Osteocyte (in vitro differentiated cells): ENCODE results near the gene CKB. TPM values are rescaled to one million over a fixed set of nuclear protein-coding genes. Genes with fewer than 3 reads are reported as not detected.

Experiments
- DNase-seq: peaks from one replicate; pipeline ENCODE4 v3.0.0; 2021; ENCODE audit warnings: mixed read lengths; ENCODE audit not compliant: unreplicated experiment; ENCODE audit errors: extremely low spot score
- H3K27ac Mint-ChIP-seq: one replicate; pipeline ENCODE4 v1.8.0; 2021; ENCODE audit warnings: mild to moderate bottlenecking, mixed read lengths; ENCODE audit not compliant: unreplicated experiment
- H3K27me3 Mint-ChIP-seq: one replicate; pipeline ENCODE4 v1.8.0; 2021; ENCODE audit warnings: mixed read lengths; ENCODE audit not compliant: unreplicated experiment
- H3K36me3 Mint-ChIP-seq: one replicate; pipeline ENCODE4 v1.8.0; 2021; ENCODE audit warnings: mixed read lengths; ENCODE audit not compliant: unreplicated experiment
- H3K4me1 Mint-ChIP-seq: one replicate; pipeline ENCODE4 v1.8.0; 2021; ENCODE audit warnings: mixed read lengths; ENCODE audit not compliant: unreplicated experiment
- H3K4me3 Mint-ChIP-seq: one replicate; pipeline ENCODE4 v1.8.0; 2021; ENCODE audit warnings: mild to moderate bottlenecking, moderate library complexity, mixed read lengths; ENCODE audit not compliant: unreplicated experiment
- H3K9me3 Mint-ChIP-seq: one replicate; pipeline ENCODE4 v1.8.0; 2021; ENCODE audit warnings: mixed read lengths; ENCODE audit not compliant: unreplicated experiment
- CTCF ChIP-seq: fragments of 200-600 bp; sonication (generic); IDR thresholded peaks from 2 replicates; pipeline ENCODE4 v1.5.0; 2021; ENCODE audit warnings: antibody characterized with exemption, mild to moderate bottlenecking, moderate library complexity
- total RNA-seq: library from RNA; stranded (reverse); gene quantifications from 2 replicates; pipeline ENCODE4 v1.2.1, GENCODE V29; 2021

CKB gene
- total RNA-seq, 1 donor from 2014 or later = 25.4 TPM

GRCh38 chr14:103535891-103536565 is 13.4 kb upstream of the CKB start:
- H3K36me3 Mint-ChIP-seq = no peaks in the 10 kb centered on the region
- no peak overlapping the region for H3K4me3 Mint-ChIP-seq
- H3K27ac Mint-ChIP-seq = no peak overlapping the region
- DNase-seq = no peak
- TF ChIP-seq CTCF = no peak
- H3K4me1 Mint-ChIP-seq = peaks cover 26% of the 10 kb centered on the region
- no peaks in the 10 kb centered on the region for H3K27me3 Mint-ChIP-seq
- H3K9me3 Mint-ChIP-seq = no peaks in the 10 kb centered on the region

- no peak overlapping the region for H3K27ac Mint-ChIP-seq
- H3K4me3 Mint-ChIP-seq = no peak overlapping the region
- no peaks in the 10 kb centered on the region for H3K9me3 Mint-ChIP-seq
- TF ChIP-seq CTCF = no peak
- no peaks in the 10 kb centered on the region for H3K27me3 Mint-ChIP-seq
- no peak for DNase-seq
- H3K4me1 Mint-ChIP-seq = peaks cover 21% of the 10 kb centered on the region
- H3K36me3 Mint-ChIP-seq = no peaks in the 10 kb centered on the region
Observed at GRCh38 chr14:103535081-103535890, 12.7 kb upstream of the CKB start.

- TF ChIP-seq CTCF = no peak
- Mint-ChIP-seq H3K4me1 (peaks cover 23% of the 10 kb centered on the region), H3K9me3 (no peaks in the 10 kb centered on the region), H3K4me3 (no peak overlapping the region), H3K36me3 (no peaks in the 10 kb centered on the region), H3K27ac (no peak overlapping the region), H3K27me3 (no peaks in the 10 kb centered on the region)
- DNase-seq = no peak
Observed at GRCh38 chr14:103534576-103535061, 12.0 kb upstream of the CKB start.

GRCh38 chr14:103533999-103534575 is 11.5 kb upstream of the CKB start:
- DNase-seq = no peak
- peaks cover 21% of the 10 kb centered on the region for H3K4me1 Mint-ChIP-seq
- H3K9me3 Mint-ChIP-seq = no peaks in the 10 kb centered on the region
- TF ChIP-seq CTCF = no peak
- no peak overlapping the region for H3K27ac Mint-ChIP-seq
- H3K27me3 Mint-ChIP-seq = no peaks in the 10 kb centered on the region
- H3K36me3 Mint-ChIP-seq = no peaks in the 10 kb centered on the region
- no peak overlapping the region for H3K4me3 Mint-ChIP-seq
